HG03139 (cell line): ENCODE data around the gene NOVA1.

Experiments
- ATAC-seq: cut with Tn5 transposase; IDR thresholded peaks from one replicate; pipeline ENCODE4 v1.9.1; 2021; ENCODE audit not compliant: unreplicated experiment

The NOVA1 gene

DNA sequence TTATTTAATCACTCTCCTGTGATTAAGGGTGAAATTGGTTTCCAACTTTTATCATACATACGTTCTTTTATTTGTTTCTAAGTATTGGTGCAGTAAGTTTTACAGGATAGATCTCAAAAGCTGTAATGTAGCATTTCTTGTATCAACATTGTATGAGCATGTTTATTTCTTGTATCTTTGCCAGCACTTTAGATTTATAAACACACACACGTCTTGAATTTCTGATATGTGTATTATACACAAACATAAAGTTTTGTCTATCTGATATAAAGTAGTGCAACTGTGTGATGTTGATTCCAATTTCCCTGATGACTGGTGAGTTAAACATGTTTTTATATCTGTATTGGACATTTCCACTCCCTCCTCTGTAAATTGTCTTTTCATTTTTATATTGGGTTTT, 134.7 kb downstream of the NOVA1 start:
- no peak for ATAC-seq

DNA sequence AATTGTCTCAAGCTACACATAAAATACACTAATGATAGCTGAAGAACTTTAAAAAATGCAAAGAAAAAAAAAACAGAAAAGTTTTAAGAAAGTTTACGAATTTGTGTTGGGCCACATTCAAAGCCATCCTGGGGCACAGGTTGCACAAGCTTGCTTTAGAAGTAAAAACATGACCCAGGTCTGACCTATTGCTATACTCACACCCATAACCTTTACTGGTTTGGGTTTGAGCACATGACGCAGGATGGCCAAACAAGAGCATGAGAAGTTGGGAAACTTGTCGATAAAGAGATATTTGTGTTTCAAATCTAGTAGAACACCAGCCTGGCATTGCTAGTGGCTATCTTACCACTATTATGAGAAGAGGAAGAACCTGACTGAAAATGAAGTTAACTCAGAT, 143.7 kb downstream of the NOVA1 start:
- no peak for ATAC-seq

DNA sequence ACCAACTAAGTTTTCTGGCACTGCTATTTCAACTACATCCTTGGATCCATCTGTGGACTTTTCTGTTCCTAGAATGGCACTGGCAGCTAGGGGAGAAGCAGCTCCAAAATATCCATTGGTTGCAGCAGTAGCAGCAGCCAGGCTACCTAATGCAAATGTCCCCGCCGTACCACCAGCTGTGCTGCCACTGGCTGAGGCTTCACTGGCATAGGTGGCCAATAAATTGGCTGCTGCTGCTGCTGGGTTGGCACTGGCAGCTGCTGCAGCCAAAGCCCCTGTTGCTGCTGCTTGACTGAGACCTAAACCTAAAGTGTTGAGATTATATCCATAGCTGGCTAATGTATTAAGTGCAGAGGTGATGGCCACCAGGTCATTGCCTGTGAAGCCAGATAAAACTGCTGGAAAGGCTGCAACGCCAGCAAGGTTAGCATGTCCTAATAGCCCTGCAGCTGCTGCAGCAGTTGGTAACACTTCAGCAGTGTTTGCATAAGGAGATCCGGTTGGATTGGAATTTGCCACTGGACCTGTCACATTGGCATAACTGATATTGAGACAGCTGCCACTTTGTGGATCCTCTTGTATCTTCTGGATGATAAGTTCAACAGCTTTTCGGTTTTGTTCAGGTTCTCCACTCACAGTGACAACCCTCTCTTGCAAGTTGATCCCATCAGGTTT, 149.5 kb downstream of the NOVA1 start:
- ATAC-seq = no peak

DNA sequence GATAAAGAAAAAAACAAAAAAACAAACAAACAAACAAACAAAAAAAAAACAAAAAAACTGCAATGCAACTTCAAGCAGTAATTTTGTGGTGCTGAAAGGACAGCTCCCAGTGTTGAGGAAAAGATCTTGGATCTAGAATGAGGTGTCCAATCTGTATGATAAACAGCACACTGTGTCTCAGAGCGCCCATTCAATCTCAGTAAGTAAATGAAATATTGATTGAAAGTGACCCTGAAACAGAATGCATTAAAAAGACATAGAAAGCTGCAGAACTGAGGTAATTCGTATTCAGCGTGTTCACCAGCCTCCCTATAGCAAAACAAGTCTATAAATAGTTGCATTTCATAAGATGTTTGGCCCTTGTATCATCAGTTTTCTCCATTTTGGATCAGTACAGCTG, 153.0 kb downstream of the NOVA1 start:
- ATAC-seq = no peak

DNA sequence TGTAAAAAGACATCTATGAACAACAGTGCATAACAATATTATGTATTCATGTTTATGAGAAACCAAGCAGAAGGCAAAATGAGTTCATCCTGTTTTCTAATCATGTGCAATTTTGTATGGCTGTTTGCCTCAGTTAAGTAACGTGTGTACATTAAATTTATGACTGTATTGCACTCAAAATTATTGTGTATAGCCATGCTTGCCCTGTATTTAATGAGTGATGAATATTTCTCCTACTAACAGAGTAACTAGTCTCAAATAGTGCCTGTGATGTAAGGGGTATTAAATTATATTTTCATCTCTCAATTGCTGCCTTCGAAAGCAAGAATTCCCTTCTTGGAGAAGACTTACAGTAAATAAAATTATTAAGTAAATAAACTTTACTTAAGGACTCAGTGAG, 154.2 kb downstream of the NOVA1 start:
- ATAC-seq = no peak

DNA sequence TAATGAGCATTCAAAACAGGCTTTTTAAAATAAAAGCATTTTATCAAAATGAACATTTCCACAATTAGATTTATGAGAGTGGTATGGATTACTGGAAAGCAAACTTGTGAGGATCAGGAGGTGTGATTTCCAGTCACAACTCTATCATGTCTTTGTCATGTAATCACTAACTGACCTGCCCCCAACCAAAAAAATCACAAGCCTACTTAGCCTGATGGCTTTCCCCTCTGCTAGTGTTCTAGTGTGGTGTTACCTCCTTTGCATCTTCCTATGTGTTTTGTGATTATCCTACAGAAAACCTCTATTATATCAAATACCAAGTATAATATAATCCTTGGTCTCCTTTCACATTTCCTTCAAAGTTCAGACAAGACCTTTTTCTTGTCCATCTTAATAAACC, 168.6 kb downstream of the NOVA1 start:
- no peak for ATAC-seq

DNA sequence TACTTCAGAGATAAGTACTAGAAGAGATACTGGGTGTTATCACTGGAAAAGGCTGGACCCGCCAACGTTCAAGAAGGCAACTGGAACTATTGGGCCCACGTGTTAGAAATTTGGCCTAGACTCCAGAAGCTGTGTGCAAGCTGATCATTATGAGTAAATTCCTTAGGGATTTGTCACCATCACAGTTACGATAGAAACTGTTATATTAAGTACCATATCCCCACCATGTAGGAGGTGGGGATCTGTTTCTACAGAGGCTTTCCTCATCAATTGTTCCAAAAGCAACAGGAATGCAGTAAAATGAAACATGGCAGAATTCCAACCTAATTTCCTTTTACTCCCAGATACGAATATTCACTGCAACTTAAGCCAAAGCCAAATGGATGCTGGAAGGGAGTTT, 170.7 kb downstream of the NOVA1 start:
- ATAC-seq = no peak

DNA sequence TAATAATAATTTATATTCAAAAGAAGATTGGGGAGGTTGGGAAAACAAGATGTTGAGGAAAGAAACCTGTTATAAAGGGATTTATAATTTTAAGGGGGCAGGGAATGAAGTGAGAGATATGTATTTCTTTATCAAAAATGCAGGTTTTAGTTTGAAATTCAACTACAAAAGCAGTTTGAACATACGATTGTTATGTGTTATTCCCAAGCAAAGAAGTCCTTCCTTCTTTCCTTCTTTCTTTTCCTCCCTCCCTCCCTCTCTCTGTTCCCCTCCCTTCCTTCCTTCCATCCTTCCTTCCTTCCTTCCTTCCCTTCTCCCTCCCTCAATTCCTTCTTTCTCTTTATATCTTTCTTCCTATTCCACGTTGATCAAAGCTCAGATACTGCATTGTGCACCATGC, 173.3 kb downstream of the NOVA1 start:
- ATAC-seq = no peak

DNA sequence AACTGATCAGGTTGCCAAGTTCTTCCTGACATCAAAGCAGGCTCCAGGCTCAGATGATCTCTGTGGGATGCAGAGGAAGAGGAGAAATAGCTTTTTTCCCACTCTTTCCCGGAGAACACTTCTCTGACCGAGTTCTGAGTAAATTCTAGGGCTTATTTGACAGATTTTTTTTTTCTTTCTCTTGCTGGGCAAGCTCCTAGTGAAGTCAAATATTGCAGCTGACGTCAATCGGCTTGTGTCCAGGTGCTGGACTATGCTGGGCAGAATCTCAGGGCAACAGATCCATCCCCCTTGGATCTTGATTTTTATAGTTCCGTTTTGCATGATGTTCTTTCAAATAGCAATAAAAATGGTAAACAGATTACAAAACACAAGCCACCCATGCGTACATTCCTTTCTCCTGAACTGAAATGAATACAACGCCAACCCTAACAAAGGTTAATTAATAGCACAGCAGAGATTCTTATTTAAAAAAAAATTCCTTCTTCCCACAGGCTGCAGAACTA, 182.2 kb downstream of the NOVA1 start:
- no peak for ATAC-seq

DNA sequence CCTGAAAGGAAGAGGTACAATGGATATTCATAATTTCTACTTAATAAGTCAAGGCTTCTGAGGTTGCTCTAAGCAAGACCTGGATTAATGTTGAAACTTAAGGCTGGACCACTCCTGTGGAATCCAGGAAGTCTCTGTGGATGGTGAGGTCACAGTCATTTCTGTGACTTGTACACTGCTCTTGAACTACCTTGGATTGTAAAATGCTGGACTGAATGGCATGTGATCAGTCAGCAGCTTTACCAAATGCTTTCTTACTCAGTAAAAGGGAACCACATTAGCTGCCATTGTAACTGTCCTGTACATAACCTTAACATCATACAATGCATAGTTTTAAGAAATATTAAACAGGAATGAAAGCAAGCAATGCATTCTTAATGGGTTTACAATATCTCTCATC, 182.9 kb downstream of the NOVA1 start:
- ATAC-seq = no peak

DNA sequence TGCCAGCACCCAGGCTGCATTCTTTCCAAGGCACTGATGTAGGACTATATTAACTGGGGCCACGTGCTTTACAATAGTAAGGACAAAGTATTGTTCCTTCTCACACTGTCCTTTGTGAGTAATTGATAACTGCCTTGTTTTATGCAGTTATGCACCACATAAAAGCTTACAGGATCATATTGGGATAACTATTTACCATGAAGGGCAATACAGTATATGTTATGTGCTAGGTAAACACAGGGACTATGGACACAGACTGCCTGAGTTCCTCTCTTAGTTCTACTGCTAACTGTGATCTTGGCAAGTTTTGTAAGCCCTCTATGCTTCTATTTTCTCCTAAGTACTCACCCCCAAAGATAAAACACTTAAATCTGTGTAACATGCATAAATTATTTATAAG, 183.7 kb downstream of the NOVA1 start:
- no peak for ATAC-seq

DNA sequence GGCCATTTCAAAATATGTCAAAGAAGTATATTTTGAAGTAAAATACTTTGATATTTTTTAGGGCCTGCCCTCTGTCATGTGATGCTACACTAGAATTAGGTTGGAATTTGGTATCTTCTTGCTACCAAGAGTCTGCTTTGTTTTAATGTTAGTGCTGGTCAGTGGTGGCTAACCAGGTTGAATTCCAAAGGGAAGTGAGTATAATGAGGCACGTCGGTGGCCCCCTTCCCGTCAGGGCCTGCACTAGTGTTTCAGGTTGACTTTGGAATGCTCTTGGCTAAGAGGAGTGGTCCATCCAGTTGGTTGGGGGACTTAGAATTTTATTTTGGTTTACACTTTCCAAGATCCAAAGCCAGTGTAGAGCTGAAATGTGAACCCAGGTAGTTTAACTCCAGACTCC, 185.4 kb downstream of the NOVA1 start:
- no peak for ATAC-seq

DNA sequence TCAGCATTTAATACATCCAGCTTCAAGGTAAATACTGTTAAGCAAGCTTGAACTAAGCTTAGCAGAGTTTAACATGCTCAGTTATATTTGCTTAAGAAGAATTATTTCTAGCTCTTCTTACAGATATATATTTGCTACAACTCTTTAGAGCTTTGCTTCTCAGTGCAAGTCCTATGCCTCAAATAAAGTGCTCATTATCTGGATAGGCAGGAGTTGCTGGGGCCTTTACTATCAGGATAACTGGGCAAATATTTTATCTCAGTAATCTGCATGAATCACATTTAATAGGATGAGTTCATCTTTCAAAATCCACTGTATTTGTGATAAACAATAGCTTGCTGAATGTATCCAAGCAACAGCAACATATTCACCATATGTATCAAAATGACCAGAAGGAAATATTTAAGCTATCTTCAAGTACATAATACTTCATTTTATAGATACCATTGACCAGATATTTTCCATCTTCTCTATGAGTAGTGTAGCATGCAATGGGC, 187.6 kb downstream of the NOVA1 start:
- no peak for ATAC-seq

DNA sequence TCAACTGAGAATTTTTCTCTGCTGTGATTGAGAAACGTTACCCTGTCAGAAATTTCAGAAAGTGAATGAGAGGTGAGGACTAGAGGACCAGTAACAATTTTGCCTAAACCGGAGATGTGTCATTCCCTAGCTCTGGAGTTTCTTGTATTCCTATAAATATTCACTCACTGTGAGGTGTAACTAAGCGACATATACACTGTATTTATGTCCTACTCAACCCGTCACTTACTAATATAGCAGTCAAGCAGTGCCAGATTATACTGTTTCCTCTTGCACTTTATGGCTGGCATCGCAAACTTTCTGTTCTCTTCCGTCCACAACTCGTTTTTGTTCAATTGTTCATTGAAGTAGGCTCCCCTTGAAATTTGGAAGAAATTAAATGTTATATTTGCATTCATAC, 192.9 kb downstream of the NOVA1 start:
- ATAC-seq = no peak

DNA sequence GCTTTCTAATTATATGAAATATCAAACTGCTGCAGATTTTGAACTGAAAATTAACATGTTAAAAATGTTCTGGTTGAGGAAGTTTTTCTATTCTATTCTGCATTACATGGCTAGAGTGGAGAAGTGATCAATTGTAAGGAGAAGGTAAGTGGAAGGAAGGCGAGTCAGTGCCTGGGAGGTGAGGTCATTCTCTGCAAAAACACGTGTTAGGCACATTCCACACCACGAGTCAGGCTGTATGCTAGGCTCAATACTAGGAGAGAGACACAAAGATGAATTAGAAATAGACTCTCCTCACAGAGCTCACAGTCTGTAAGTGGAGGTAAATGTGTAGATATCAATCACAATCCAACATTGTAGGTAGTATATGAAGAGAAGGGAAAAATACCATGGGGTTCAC, 194.1 kb downstream of the NOVA1 start:
- no peak for ATAC-seq

DNA sequence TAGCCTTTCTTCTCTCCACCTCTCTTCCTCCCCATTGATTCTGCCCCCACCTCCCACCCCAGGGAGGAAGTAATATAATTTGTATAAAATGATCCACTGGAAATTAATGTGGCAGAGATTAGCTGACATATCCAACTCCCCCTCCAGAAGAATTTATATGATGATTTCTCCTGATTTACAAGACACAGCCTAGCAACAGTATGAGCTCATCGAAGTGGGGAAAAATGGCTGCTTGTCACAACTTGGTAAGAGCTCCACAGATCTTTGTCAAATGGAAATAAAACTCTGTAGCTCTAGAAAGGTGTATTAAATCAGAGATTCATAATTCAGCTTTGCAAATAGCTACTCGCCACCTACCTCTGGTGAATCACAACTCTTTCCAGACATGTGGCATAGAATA, 195.7 kb downstream of the NOVA1 start:
- ATAC-seq = no peak

DNA sequence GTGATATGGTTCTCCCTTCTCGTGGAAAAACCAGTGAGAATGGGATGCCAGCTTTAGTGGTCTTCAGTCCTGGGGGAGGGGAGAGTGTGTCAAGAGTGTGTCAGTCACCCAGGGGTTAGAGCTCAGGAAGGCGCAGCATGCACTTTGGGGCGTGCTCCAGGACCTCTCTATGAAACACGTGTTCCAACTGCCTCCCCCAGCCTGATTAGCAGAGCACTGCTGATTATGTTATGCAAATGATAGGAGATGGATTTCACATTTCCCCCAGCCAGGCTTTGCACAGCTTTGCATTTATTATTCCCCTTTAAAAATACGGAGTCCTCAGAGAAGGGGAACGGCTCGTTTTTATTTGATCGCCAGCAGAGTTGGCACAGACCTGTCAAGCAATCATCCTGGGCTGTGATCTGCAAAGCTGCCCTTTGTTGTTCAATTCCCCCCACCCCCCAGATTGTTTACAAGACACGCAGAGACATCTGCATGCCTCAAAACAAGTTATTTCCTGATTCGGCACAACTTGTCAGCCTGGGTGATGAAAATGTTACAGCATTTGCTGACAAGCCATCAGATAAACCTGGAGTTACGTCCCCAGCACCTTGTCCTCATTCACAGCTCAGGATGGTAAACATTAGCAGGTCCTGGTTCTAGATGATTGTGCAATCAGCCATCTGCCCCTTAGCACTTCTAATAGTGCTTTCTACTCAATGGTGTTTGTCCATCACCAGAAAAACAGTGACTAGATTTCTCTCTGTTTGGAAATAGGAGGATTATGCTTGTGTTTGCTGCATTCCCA, 196.5 kb downstream of the NOVA1 start:
- no peak for ATAC-seq

DNA sequence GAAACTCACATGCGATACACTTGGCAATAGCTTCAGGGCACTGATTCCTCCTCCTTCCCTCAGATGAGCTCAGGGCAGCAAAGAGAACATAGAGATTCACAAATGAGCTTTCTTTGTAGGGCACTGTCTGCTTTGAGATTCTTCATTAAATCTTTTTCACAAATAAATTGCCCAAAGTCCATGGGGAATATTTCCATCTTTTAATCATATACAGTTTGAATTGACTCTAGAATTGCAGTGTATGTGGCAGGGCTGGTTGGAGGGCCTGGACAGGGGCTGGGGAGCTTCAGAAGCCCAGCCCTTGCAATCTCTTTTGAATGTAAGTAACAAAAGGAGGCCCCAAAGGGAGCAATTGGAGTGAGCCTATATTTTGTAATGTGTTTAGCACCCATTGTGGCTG, 197.5 kb downstream of the NOVA1 start:
- no peak for ATAC-seq

DNA sequence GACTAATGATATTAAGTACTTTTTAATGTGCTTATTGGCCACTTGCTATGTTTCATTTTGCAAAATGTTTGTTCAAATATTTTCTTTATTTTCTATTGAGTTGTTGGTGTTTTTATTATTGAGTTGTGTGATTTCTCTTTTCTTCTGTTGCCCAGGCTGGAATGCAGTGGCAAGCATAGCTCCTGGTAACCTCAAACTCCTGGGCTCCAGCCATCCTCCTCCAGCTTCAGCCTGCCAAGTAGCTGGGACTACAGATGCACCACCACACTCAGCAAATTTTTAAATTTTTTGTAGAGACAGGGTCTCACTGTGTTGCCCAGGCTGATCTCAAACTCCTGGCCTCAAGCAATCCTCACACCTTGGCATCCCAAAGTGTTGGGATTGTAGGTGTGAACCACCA, 199.2 kb downstream of the NOVA1 start:
- ATAC-seq = no peak
